ENCODE measurements around the gene KRT16. TPM values are rescaled to one million over a fixed set of nuclear protein-coding genes. Genes with fewer than 3 reads are reported as not detected.
A peak's percentile ranks its signal among the peaks of the same experiment; 100 is the strongest.
"Not testable (repeated sequence)": the region's sequence is repeated elsewhere in the genome, so short reads cannot be mapped to it uniquely, and the experiment has no call there.

The KRT16 gene
- total RNA-seq, 1 experiment from 2014 or later: not detected

- no peak for DNase-seq (ENCODE audit: extremely low read depth, low read depth)
These were observed 27.1 kb downstream of the KRT16 start for GRCh38 chr17:41585301-41586056.

DNA sequence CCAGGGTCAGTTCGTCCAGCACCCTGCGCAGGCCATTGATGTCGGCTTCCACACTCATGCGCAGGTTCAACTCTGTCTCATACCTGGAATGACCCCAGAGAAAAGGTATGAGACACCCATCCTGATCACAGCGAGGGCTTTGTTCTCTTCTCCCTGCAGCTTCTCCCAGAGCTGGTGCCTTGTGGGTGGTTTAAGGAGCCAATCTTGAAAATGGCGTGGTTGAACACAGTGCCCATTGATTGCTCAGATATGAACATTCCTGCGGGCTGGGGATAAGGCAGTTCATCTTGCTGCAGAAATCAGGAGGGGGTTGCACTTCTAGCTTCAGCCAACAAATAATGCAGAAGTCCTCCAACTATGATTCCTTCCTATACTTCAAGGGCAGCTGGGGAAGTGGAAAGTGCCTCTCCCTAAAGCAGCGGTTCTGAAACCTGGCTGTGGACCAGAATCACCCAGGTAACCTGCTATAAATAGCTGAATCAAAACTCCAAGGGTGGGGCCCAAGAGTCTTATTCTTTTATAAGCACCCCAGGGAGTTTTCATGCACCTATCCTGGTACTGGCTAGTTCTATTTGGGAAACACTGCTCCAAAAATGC lies 28.1 kb downstream of the KRT16 start:
- DNase-seq (ENCODE audit: extremely low read depth, low read depth): not testable (repeated sequence)

- no peak for DNase-seq (ENCODE audit: extremely low read depth, low read depth)
These were observed 29.1 kb downstream of the KRT16 start for GRCh38 chr17:41583137-41584127.

DNA sequence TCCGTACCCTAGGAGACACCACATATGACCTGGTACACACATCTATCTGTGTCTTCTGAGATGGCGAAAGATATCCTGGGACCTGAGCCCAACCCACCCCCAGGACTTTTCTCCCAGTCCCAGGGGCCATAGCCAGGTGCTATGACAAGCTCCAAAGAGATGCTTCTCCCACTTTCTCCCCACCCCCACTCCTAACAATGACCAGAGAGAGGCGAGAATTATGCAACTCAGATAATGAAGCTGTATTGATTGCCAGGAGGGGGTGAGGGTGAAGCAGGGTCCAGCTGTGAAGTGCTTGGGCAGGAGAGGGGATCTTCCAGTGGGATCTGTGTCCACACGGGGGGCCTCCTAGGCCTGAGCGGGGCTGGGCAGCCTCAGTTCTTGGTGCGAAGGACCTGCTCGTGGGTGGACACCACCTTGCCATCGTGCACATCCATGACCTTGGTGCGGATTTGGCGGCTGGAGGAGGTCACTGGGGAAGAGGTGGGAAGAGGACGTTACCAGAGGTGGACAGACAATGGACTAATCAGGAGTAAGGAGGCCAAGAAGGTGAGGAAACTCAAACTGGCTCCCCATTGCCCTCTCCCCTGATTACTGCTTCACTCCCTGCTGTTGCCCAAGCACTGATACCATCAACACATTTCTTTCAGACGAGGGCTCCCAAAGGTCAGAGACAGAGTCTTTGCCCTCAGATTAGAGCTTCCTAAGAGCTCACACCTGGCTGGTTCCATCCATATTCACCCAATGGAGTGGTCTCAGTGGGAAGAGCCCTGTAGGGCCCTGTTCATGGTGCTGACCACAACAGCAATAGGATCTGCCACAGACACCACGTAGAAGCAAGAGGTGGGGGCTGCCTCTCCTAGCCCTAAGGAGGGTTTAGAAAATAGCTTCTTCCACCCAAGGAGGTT lies 30.3 kb downstream of the KRT16 start:
- not testable (repeated sequence) for DNase-seq (ENCODE audit: extremely low read depth, low read depth)

DNA sequence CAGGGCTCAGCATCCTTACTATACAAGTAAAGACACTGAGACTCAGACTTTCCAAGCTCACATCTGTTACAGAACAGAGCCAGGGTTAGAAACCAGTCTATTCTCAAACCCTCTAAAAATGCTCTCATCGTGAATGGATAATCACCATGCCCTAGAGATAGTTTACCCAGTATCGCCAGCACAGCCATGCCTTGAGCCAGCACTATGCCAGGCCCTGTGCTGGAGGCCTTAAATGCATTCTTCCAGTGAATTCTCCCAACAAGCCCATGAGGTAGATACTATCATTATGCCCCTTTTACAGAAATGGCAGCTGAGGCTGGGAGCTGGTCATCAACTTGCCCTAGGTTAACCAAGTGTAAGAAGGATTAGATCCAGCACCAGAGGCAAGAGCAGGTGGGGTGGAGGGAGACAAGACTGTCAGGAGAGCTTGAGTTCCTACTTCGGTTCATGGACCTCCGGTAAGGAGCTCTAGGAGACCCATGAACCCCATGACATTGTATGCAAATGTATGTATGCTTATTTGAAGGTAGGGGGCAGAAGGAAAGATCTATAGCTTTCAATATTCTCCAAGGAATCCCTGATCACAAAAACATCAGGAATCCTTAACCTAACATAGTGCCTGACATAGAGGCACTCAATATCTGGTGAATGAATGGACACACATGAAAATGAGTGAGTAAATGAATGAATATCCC lies 31.1 kb downstream of the KRT16 start:
- no peak for DNase-seq (ENCODE audit: extremely low read depth, low read depth)

DNA sequence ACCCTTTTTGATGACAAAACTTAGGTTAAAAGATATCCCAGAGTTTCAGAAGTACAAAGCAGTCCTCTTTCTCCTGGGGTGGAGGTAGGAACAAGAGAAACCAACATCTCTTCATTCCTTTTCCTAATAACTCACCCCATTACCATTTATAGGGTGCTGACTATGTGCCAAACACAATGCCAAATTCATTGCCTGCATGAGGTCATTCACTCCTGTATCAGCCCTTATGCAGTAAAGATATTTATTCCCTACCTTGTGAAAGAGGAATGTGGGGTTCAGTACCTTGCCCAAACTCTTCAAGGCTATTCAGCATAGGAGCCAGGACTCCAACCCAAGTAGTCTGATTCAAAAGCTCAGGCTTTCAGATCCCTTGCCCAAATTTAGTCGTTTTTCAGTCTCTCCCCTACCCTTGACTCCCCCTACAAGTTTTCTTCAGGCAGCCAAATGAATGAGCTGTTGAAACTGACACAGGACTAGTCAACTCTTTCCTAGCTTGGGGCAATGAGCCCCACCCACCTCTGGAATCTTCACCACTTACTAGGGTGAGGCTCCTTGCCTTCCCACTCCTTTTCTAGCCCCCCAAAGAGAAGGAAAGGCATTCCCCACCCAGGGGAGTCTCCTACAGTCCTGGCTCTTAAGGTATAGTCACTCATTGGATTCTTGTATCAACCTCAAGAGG lies 31.7 kb downstream of the KRT16 start:
- DNase-seq (ENCODE audit: extremely low read depth, low read depth): no peak

GRCh38 chr17:41580244-41580575 lies 32.4 kb downstream of the KRT16 start:
- DNase-seq (ENCODE audit: extremely low read depth, low read depth): no peak

GRCh38 chr17:41579484-41580243 lies 32.9 kb downstream of the KRT16 start:
- peak; percentile 87 for DNase-seq (ENCODE audit: extremely low read depth, low read depth)

DNA sequence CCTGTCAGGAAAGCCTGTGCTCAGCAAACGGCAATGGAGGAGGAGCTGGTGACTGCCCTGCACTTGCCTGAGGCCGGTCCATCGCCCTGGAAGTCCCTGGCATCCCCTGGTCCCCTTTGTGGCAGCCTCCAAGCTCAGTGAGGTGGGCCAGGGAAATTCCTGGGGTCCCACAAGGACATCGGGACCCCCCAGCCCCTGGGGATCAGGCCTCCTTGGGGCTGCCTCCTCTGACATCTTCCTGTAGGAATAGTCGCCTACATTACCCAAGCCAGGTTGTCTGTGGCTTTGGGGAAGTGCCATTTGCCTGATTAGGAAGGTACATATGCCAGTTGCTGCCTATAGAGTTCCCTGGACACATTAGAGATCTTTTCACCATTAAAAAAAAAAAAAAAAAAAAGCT lies 33.6 kb downstream of the KRT16 start:
- DNase-seq (ENCODE audit: extremely low read depth, low read depth): no peak

DNA sequence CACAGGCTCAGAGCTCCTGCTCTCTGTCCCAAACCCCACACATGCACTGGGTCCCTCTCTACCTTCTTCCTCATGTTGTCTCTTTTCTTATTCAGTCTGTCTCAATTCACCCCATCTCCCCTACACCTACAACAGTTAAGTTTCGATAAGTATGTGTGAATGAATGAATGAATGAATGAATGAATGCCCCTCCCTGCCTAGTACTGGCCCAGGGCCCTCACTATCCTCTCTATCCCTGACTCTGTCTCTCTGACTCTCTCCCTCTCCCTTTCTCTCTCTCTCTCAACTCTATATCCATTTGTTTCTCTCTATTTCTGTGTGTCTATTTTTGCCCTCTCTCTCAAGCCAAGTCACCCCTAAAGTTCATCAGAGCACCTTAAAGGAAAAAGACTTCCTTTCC lies 34.0 kb downstream of the KRT16 start:
- no peak for DNase-seq (ENCODE audit: extremely low read depth, low read depth)

DNA sequence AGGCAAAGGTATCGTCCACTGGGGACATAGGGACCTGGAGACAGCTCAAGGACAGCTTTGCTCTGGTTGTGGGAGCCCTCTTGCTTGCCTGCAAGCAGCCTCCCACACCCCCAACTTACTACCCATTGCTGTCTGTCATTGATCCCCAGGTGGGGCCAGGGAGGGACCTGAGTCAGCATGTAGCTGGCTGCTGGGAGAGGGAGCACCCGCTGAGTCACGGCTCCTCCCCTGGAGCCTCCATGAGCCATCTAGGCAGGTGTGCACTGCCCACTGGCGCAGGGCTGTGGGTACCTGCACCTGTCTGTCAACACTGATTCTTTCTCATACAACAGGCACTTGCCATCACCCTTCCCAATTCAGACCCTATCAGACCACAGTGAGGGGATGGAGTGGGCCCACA lies 35.8 kb downstream of the KRT16 start:
- not testable (repeated sequence) for DNase-seq (ENCODE audit: extremely low read depth, low read depth)

DNA sequence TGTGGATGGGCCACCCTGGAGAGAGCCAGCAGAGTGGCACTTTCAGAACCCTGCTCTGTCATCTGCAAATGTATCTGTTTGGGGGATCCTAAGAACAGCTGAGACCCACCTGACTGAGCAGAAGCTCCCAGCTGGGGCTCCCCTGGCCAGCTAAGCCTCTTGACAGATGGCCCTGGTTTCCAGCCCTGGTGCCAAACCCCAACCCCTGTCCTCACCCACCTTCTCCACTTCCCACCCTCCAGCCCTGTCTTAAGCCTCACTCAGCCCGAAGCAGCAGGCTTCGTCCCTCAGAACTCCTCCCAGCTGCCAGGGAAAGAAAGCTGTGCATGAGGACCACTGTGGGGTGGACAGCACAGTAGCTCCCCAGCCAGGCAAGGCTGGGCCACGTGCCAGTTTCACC lies 37.2 kb downstream of the KRT16 start:
- DNase-seq (ENCODE audit: extremely low read depth, low read depth): no peak

- no peak for DNase-seq (ENCODE audit: extremely low read depth, low read depth)
These were observed 40.8 kb downstream of the KRT16 start, which contains the start of gene KRT9 for GRCh38 chr17:41571561-41572434. KRT9 (minus strand) TSS chr17:41572059; CDS start chr17:41571992, 67 bp downstream.

GRCh38 chr17:41567317-41567716 lies 45.2 kb downstream of the KRT16 start:
- DNase-seq (ENCODE audit: extremely low read depth, low read depth): no peak

GRCh38 chr17:41565338-41565737 lies 47.2 kb downstream of the KRT16 start:
- no peak for DNase-seq (ENCODE audit: extremely low read depth, low read depth)

DNA sequence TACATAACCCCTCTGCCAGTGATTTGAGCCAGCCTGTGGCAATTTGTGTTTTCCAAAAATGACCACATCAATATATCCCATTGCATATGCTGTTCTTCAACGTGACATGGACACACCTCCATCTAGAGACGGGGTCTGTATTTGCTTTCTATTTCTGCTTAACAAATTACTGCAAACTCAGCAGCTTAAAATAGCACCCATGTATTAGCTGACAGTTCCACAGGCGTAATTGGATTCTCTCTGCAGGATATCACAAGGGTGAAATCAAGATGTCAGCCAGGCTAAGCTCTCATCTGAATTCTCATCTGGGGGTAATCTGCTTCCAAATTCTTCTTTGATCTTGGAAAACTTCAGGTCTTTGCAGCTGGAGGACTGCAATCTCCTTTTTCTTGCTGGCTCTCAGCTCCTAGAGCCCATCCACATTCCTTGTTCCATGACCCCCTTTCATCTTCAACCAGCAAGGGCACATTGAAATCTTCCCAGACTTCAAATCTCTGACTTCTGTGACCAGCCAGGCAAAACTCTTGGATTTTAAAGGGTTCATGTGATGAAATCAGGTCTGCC lies 48.9 kb downstream of the KRT16 start:
- DNase-seq (ENCODE audit: extremely low read depth, low read depth): no peak

- no peak for DNase-seq (ENCODE audit: extremely low read depth, low read depth)
These were observed 51.0 kb downstream of the KRT16 start for GRCh38 chr17:41561554-41561953.

Data from NCI-H460 (cell line).